Liver (tissue), 9 donors: Measurements from ENCODE around the gene NBAS. TPM values are rescaled to one million over a fixed set of nuclear protein-coding genes. Genes with fewer than 3 reads are reported as not detected.

Source experiments
- DNase-seq: peaks from one replicate; pipeline ENCODE4 v3.0.0-alpha.2; 2017; ENCODE audit warnings: low spot score
- H3K27ac ChIP-seq, 2 donors: one replicate each; pipeline ENCODE4 v1.7.0; 2013; ENCODE audit warnings: inconsistent platforms in 2 of 2, low read length in 2 of 2, control low read depth in 1 of 2, low read depth in 1 of 2, mild to moderate bottlenecking in 1 of 2
- H3K27me3 ChIP-seq, 4 donors: one replicate each; pipeline versions ENCODE4 v1.6.1 to v1.7.0; 2013; ENCODE audit warnings: low read length in 3 of 4, inconsistent platforms in 1 of 4, mild to moderate bottlenecking in 1 of 4, moderate library complexity in 1 of 4; ENCODE audit not compliant: control insufficient read depth in 4 of 4, insufficient read depth in 4 of 4
- H3K36me3 ChIP-seq, 4 donors: one replicate each; pipeline versions ENCODE4 v1.6.1 to v1.7.0; 2013; ENCODE audit warnings: low read length in 3 of 4, mild to moderate bottlenecking in 3 of 4, low read depth in 1 of 4, moderate library complexity in 1 of 4; ENCODE audit not compliant: control insufficient read depth in 4 of 4, insufficient read depth in 3 of 4
- H3K4me1 ChIP-seq, 4 donors: one replicate each; pipeline versions ENCODE4 v1.6.1 to v1.7.0; 2013; ENCODE audit warnings: low read length in 3 of 4, mild to moderate bottlenecking in 3 of 4, moderate library complexity in 1 of 4; ENCODE audit not compliant: control insufficient read depth in 4 of 4, insufficient read depth in 4 of 4
- H3K4me3 ChIP-seq, 3 donors: one replicate each; pipeline versions ENCODE4 v1.6.1 to v1.7.0; 2013; ENCODE audit warnings: low read length in 3 of 3, control low read depth in 1 of 3, low read depth in 1 of 3, mild to moderate bottlenecking in 1 of 3
- H3K9ac ChIP-seq, 2 donors: one replicate each; pipeline ENCODE4 v1.7.0; 2013; ENCODE audit warnings: low read length in 2 of 2, mild to moderate bottlenecking in 2 of 2, moderate library complexity in 2 of 2, control low read depth in 1 of 2, low read depth in 1 of 2
- H3K9me3 ChIP-seq, 4 donors: one replicate each; pipeline versions ENCODE4 v1.6.1 to v1.7.0; 2013; ENCODE audit warnings: low read length in 3 of 4; ENCODE audit not compliant: control insufficient read depth in 4 of 4
- CTCF ChIP-seq: fragments of 150-350 bp; IDR thresholded peaks from 2 replicates; pipeline ENCODE4 v1.5.1; 2017; ENCODE audit warnings: improper control_type of control experiment, low read depth, low read length; ENCODE audit not compliant: missing input control
- EGR1 ChIP-seq, 2 donors: IDR thresholded peaks; 2 replicates each; pipeline ENCODE4 v1.6.1; 2016 to 2018; ENCODE audit warnings: antibody characterized with exemption in 2 of 2, low read depth in 2 of 2
- FOXA1 ChIP-seq: IDR thresholded peaks from 2 replicates; pipeline ENCODE4 v1.6.1; 2016; ENCODE audit warnings: antibody characterized with exemption
- FOXA2 ChIP-seq: IDR thresholded peaks from 2 replicates; pipeline ENCODE4 v1.6.1; 2016; ENCODE audit warnings: antibody characterized with exemption
- GABPA ChIP-seq, 2 donors: IDR thresholded peaks in 1 of 2; conservative IDR thresholded peaks in 1 of 2; 2 replicates each; pipeline ENCODE4 v1.6.1; 2016; ENCODE audit warnings: antibody characterized with exemption in 2 of 2, mild to moderate bottlenecking in 1 of 2, moderate library complexity in 1 of 2
- HNF4A ChIP-seq, 2 donors: conservative IDR thresholded peaks; 2 replicates each; pipeline ENCODE4 v1.6.1; 2016; ENCODE audit warnings: antibody characterized with exemption in 2 of 2, mild to moderate bottlenecking in 2 of 2
- HNF4G ChIP-seq: IDR thresholded peaks from 2 replicates; pipeline ENCODE4 v1.6.1; 2016; ENCODE audit warnings: antibody characterized with exemption
- JUND ChIP-seq, 2 donors: IDR thresholded peaks; 2 replicates each; pipeline ENCODE4 v1.6.1; 2016; ENCODE audit warnings: antibody characterized with exemption in 2 of 2
- NR2F2 ChIP-seq: IDR thresholded peaks from 2 replicates; pipeline ENCODE4 v1.6.1; 2016; ENCODE audit warnings: antibody characterized with exemption
- RAD21 ChIP-seq, 2 donors: IDR thresholded peaks; 2 replicates each; pipeline ENCODE4 v1.6.1; 2016; ENCODE audit warnings: antibody characterized with exemption in 2 of 2, mild to moderate bottlenecking in 2 of 2
- RXRA ChIP-seq, 2 donors: IDR thresholded peaks; 2 replicates each; pipeline ENCODE4 v1.6.1; 2017 to 2018; ENCODE audit warnings: antibody characterized with exemption in 2 of 2, mild to moderate bottlenecking in 1 of 2
- SP1 ChIP-seq: IDR thresholded peaks from 2 replicates; pipeline ENCODE4 v1.6.1; 2018; ENCODE audit warnings: antibody characterized with exemption, mild to moderate bottlenecking
- YY1 ChIP-seq: IDR thresholded peaks from 2 replicates; pipeline ENCODE4 v1.6.1; 2016; ENCODE audit warnings: antibody characterized with exemption, mild to moderate bottlenecking
- WGBS: extraction: QIAGEN DNeasy Blood & Tissue Kit; methylation state at CpG from one replicate; pipeline ENCODE4 v1.1.7; 2013; 5-methylcytosine and 5-hydroxymethylcytosine counted together
- polyA plus RNA-seq, 2 donors: library from polyadenylated mRNA; stranded (reverse) in 1 of 2; unstranded in 1 of 2; fragments of 200-250 nt in 1 of 2; fragments of >200 nt in 1 of 2; fragmentation: Nextera tagmentation in 1 of 2; extraction: Ambion mirVana in 1 of 2; gene quantifications; one replicate each; pipeline versions ENCODE4 v1.2.1 to v1.2.3, GENCODE V29; 2013 to 2015
- total RNA-seq, 2 donors: library from RNA; depleted of rRNA; stranded (reverse); fragments of >200 nt; gene quantifications; one replicate each; pipeline ENCODE4 v1.2.3, GENCODE V29; 2014
- TF ChIP-seq, protein P1 (sequence below): IDR thresholded peaks from 2 replicates; pipeline ENCODE4 v1.6.1; 2016; ENCODE audit warnings: antibody characterized with exemption
- TF ChIP-seq, protein P2 (sequence below): IDR thresholded peaks from 2 replicates; pipeline ENCODE4 v1.6.1; 2016; ENCODE audit warnings: antibody characterized with exemption
- donor health status: healthy.
- donor health status: healthy.
- donor health status: healthy.
- donor health status: healthy.
- donor health status: healthy.

NBAS gene
- total and polyA plus RNA-seq, 4 donors = 10.5 to 40.0 (median 18.9) TPM

GRCh38 chr2:15579641-15580040, 18.5 kb upstream of the NBAS start:
- no peak for DNase-seq
- Histone ChIP-seq H3K36me3 (no peaks in the 10 kb centered on the region), H3K27me3 (no peaks in the 10 kb centered on the region), H3K4me1 (no peaks in the 10 kb centered on the region), H3K9ac (no peak overlapping the region), H3K27ac (no peak overlapping the region), H3K9me3 (no peaks in the 10 kb centered on the region), H3K4me3 (no peak overlapping the region)
- TF ChIP-seq YY1 (no peak), RXRA (IDR thresholded peaks at IDR 0.05) (no peak), FOXA1 (no peak), GABPA (IDR thresholded peaks at IDR 0.05 in 1 of 2, conservative IDR thresholded peaks at IDR 0.05 in 1 of 2) (no peak), RAD21 (IDR thresholded peaks at IDR 0.05) (no peak), HNF4A (conservative IDR thresholded peaks at IDR 0.05) (no peak)
- TF ChIP-seq, protein P1, sequence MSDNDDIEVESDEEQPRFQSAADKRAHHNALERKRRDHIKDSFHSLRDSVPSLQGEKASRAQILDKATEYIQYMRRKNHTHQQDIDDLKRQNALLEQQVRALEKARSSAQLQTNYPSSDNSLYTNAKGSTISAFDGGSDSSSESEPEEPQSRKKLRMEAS = no peak
- WGBS = 61% methylated on average over 1 of the region's 1 CpG

- Histone ChIP-seq H3K27me3 (no peaks in the 10 kb centered on the region), H3K4me1 (no peaks in the 10 kb centered on the region), H3K9me3 (no peaks in the 10 kb centered on the region), H3K9ac (no peak overlapping the region), H3K27ac (no peak overlapping the region), H3K4me3 (no peak overlapping the region), H3K36me3 (no peaks in the 10 kb centered on the region)
- TF ChIP-seq SP1 (no peak), FOXA1 (no peak), YY1 (no peak), JUND (IDR thresholded peaks at IDR 0.05) (no peak), RAD21 (IDR thresholded peaks at IDR 0.05) (peak; percentile 88 to 91), CTCF (peak; percentile 73), HNF4A (conservative IDR thresholded peaks at IDR 0.05) (no peak)
- TF ChIP-seq, protein P1 = no peak
- WGBS = 21% methylated on average over 7 of the region's 7 CpGs
- DNase-seq = peak; percentile 94
These were observed 16.1 kb upstream of the NBAS start for GRCh38 chr2:15577071-15577735.

DNA sequence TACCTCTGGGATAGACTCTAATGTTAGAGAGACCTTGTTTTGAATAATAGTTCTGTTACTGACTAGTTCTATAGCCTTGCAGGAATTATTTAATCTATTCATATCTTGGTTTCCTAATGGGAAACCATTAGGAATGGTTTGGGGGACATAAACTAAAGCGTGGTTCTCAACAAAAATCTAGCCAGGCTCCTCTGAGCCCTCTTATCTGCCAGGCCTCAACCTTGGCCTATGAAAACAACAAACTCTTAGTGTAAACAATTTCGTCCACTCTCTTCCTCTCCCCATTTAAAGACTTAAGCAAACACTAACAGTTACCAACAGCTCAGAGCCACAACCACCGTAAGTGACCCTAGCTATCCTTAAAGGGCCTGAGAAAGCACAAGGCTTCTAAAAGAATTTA, 10.6 kb upstream of the NBAS start:
- Histone ChIP-seq H3K36me3 (no peaks in the 10 kb centered on the region), H3K4me1 (no peaks in the 10 kb centered on the region), H3K27me3 (no peaks in the 10 kb centered on the region), H3K9ac (no peak overlapping the region), H3K9me3 (no peaks in the 10 kb centered on the region), H3K27ac (no peak overlapping the region), H3K4me3 (no peak overlapping the region)
- no peak for TF ChIP-seq HNF4G
- no peak for TF ChIP-seq FOXA2
- no peak for TF ChIP-seq JUND (IDR thresholded peaks at IDR 0.05)
- no peak for TF ChIP-seq HNF4A (conservative IDR thresholded peaks at IDR 0.05)
- no peak for TF ChIP-seq GABPA (IDR thresholded peaks at IDR 0.05 in 1 of 2, conservative IDR thresholded peaks at IDR 0.05 in 1 of 2)
- TF ChIP-seq RAD21 (IDR thresholded peaks at IDR 0.05) = no peak
- TF ChIP-seq EGR1 (IDR thresholded peaks at IDR 0.05; ENCODE audit: low read depth in 2 of 2) = no peak
- TF ChIP-seq, protein P1 = no peak
- TF ChIP-seq FOXA1 = no peak
- TF ChIP-seq, protein P2, sequence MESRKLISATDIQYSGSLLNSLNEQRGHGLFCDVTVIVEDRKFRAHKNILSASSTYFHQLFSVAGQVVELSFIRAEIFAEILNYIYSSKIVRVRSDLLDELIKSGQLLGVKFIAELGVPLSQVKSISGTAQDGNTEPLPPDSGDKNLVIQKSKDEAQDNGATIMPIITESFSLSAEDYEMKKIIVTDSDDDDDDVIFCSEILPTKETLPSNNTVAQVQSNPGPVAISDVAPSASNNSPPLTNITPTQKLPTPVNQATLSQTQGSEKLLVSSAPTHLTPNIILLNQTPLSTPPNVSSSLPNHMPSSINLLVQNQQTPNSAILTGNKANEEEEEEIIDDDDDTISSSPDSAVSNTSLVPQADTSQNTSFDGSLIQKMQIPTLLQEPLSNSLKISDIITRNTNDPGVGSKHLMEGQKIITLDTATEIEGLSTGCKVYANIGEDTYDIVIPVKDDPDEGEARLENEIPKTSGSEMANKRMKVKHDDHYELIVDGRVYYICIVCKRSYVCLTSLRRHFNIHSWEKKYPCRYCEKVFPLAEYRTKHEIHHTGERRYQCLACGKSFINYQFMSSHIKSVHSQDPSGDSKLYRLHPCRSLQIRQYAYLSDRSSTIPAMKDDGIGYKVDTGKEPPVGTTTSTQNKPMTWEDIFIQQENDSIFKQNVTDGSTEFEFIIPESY = no peak
- TF ChIP-seq YY1 = no peak
- no peak for TF ChIP-seq NR2F2
- no peak for TF ChIP-seq RXRA (IDR thresholded peaks at IDR 0.05)
- no peak for DNase-seq
- WGBS = 61% methylated on average over 3 of the region's 3 CpGs
